Renal cortical epithelial cell (primary cell): Measurements from ENCODE around the gene PIEZO1. TPM values are rescaled to one million over a fixed set of nuclear protein-coding genes. Genes with fewer than 3 reads are reported as not detected.
A peak's percentile ranks its signal among the peaks of the same experiment; 100 is the strongest.

Experiments used
- DNase-seq: peaks from one replicate; pipeline ENCODE4 v3.0.0-alpha.2; 2011; ENCODE audit warnings: low read depth
- total RNA-seq: library from RNA; depleted of rRNA; stranded (reverse); fragments of >200 nt; gene quantifications from 2 replicates; pipeline ENCODE4 v1.2.3, GENCODE V29; 2014

The PIEZO1 gene
- total RNA-seq, 1 donor from 2014 or later = 282 TPM

DNA sequence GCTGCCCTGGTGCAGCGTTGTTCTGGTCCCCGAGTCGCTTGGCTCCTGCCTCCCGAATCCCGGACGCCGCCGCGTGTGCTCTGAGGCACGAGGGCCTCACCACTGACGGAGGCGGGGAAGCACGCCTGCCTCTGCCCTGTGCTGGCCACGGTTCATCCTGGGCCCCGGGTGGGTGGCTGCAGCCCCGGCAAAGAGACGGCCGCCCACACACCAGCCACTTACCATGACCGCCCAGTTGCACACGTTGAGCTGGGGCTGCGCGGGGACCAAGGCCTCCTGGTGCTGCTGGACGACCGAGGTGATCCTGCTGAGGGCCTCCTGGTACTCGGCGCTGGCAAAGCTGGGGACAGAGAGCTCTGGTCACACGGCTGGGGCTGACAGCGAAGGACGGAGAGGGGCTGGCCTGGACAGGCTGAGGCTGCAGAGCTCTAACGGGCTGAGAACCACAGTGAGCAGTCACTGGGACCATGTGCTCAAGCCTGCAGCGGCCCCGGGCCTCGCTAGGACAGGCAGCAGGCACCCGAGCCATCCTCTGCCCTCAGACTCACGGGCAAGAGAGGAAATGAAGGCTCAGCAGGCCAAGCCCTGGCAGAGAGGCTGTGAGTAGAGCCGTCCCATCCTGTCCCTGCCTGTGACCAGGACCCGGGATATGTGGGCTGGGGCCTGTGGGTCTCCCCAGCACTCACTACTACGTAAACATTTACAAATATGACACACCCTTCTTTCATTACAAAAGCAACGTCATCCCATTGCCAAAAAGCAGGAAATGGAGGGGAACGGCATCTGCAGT is 33.0 kb upstream of the PIEZO1 start:
- no peak for DNase-seq

DNA sequence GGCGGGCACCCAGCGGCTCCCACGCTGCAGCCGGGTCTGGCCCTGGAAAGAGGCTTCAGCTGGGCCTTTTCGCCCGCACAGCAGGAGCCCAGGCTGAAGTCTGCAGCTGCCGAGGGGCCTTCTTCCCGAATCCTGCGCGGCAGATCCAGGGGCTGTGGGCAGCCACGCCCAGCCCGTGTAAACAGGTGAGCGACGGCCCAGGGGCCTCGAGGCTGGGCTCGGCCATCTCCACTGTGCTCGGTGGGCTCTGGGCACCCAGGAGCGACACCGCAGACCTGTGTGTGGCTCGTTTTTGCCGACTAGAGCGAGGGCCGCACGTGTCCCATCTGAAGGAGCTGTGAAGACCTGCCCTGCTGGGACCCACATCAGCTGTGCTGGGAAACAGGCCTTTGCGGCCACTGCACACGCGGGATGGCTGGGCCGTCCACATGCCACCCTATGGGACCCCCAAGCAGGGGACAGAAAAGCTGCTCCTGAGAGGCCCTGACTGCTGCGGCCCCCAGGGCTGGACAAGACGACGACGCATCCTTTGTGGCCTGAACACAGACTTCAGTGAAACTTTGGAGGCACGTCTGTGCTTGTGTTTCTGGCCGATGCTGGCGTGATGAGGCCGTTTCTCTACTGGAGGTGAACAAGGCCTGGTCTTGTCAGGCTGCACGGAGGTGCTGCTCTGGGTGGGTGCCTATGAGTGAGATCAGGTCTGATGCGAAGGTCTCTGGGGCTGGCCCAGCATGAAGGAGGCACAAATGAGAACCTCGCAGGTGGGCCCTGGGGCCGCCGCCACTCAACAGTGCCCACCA is 31.9 kb upstream of the PIEZO1 start:
- no peak for DNase-seq

DNA sequence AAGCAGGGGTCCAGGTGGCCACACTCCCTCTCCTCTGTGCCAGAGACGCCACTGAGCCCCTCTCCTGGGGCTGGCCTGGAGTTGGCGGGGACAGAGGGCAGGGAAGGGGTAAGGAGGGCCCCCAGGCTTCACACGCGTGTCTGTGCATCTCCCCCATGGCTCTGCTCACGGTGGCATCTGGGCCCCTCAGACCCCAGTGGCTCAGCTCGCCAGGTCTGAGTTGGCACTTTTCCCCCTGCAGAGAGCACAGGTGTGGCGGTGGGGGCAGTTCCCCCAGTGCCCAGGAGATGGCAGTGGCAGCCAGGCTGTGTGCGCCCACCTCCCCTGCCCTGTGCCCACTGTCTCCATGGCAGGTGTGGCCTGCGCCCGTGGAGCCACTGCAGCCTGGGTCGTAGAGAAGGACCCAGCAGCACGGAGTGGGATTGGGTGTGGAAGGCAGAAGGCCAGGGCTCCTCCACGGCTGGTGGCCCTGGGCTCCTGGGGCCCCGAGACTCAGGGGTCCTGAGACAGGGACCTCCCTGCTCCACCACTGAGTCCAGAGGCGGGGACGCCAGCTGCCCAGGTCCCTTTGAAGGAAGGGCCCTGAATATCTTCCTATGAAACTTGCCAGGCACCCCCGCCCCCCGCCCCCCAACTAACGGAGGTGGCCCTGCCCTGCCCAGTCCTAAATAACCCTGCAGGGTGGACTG is 31.0 kb upstream of the PIEZO1 start:
- DNase-seq = no peak

DNA sequence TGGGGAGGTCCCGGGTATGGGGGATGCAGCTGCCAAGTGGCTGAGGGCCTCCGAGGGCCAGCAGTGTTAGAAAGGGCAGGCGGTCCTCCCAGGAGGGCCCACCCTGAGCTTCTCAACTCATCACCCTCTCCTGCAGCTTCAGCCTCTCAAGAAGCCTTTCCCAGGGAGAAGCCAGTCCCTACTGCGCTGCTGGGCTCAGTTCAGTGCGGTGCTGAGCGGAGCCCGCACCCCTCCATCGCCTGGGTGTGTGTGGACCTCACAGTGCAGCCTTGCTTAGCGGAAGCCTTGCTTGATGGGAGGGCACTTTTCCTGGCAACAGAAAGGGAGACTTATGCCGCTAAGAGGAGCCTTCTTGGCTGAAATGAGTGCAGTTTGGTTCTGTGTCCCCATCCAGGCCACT is 30.2 kb upstream of the PIEZO1 start:
- DNase-seq = no peak

DNA sequence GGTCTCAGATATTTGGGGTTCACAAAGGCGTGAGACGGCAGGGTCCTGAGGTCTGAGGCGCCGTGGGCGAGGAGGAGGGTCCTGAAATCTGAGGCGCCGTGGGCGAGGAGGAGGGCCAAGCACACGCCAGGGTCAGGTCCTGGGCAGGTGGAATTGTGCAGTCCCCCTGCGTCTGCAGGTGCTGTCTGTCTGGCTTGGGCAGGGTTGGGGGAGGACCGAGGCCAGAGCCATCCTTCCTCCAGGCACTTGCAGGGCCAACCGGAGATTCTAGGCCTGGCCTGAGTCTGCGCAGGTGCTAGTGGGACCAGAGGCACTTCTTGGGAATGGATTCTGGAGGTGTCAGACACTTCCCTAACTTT is 29.1 kb upstream of the PIEZO1 start:
- no peak for DNase-seq

DNA sequence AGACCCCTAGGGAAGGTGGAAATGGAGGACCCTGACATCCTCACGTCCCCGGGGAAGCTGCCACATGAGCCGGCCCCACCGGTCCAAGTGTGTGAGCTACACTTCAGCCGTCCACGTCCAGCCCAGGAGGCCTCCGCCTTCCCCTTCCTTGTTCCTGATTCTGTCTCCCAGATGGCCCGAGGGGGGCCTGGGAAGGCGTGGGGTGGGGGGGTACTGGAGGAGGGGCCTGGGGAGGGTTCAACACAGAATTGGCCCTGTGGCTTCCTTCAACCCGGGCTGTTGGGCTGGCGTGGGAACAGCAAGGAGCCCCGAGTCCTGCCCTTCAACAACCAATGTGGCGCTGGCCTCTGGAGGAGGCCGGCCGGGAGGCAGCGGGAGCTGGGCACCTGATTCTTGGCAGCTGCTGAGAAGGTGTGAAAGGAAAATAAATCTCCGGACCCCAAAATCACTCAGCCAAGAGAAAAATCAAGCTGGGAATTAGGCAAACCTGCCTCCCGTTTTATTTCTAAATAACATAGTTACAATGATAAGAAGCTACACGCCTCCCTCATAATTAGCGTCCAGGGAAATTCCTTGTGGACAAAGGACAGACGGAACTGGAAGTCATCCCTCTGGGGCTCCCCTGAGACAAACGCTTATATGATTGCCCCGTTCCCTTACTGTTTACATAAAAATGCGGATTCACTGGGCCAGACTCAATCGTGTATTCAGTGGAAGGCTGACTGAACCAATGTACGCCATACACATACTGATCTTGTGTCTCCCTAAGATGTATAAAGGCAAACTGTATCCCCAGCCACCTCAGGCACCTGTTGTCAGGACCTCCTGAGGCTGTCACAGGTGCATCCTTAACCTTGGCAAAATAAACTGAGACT is 28.5 kb upstream of the PIEZO1 start:
- no peak for DNase-seq

DNA sequence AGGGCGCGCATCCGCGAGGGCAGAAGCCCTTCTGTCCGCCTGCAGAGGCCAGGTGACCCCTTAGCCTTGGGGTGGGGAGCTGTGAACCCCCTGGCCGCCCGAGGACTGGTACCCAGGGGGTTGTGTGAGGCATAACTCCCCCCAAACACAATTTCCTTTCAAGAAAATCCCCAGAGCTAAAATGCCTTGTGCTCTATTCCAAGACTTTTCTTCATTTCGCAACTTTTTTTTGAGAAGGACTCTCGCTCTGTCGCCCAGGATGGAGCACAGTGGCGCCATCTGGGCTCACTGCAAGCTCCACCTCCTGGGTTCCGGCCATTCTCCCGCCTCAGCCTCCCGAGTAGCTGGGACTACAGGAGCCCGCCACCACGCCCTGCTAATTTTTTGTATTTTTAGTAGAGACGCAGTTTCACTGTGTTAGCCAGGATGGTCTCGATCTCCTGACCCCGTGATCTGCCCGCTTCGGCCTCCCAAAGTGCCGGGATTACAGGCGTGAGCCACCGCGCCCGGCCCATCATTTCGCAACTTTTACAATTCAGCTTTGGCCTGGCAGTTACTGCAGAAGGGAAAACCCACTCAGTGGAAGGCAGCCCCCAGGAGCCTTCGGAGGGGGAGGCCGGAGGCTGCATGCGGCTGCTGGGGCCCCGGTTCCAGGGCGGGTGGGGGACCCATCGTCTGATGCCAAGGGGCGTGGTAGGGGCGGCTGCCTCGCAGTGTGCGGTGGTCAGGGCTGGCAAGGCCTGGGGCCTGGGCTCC is 27.7 kb upstream of the PIEZO1 start:
- peak; percentile 30 for DNase-seq

DNA sequence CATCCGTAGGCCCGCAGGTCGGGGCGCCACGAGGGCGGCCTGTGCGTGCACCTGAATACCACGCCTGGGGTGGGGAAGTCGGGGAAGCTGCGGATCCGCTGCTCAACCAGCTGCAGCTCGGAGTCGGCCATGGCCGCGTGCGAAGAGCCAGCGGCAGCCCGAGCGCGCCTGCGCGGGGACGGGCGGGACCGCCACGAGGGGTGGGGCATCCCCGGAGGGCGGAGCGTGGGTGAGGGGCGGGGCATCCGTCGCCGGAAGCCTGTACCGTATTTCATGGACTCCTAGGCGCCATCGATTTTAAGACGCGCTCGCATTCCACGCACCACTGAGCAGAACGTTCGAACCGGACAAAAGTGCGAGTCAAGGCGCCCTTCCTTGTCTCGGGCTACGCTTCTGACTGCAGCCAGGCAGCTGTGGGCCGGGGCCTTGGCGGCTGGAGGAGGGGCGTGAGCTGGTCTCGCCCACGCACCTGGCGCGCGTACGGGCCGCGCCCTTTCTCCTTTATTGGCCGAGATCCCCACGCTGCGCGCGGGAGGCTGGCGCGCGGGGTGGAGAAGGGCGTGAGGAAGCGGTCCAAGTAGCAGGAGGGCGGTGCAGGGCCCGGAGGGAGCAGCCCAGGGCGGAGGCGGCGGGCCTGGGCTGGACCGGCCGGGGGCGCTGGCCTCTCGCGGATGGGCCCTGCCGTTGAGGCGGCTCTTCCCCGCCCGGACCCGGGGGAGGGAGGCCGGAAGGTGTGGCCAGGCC is 26.9 kb upstream of the PIEZO1 start, which contains the start of gene APRT:
TSS of gene APRT (minus strand) at position 160 of the 744 bp plus-strand sequence. CDS start at position 131, 29 bp downstream.
- DNase-seq = peak; percentile 82

DNA sequence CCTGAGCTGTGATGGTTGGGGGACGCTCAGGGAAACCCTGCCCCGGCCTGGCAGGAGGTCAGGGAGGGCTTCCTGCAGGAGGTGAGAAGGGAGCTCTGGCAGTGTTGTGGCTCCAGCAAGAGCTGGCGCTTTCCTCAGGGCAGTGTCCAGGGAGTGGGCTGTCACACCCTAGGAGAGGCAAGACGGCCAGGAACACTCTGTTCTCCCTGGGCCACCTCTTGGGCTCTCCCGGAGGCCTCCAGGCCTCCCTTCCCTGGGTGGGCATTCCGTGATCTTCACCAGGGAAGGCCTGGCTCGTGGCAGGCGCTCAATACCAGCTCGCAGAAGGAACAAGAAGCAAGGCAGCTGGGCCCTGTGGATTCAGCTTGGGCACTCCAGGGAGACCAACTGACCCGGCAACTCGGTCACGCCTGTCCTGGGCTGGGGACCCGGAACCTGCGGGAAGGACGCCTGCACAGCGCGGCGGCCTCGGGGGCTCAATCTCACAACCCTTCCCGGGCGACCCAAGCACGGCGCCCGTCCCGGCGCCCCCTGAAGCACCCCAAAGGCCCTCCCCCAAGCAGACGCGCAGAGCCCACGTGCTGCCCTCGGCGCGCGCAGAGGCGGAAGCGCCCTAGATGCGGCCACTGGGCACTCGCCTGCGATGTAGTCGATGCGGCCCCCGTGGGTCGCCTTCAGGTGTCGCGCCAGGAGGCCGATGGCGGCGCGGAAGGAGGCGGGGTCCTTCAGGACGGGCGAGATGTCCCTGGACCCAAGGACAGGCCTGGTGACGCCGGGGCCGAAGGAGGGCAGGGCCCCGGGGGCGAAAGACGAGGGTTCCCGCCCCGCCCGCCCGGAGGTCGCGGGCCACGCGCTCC is 26.1 kb upstream of the PIEZO1 start:
- DNase-seq = peak; percentile 47

DNA sequence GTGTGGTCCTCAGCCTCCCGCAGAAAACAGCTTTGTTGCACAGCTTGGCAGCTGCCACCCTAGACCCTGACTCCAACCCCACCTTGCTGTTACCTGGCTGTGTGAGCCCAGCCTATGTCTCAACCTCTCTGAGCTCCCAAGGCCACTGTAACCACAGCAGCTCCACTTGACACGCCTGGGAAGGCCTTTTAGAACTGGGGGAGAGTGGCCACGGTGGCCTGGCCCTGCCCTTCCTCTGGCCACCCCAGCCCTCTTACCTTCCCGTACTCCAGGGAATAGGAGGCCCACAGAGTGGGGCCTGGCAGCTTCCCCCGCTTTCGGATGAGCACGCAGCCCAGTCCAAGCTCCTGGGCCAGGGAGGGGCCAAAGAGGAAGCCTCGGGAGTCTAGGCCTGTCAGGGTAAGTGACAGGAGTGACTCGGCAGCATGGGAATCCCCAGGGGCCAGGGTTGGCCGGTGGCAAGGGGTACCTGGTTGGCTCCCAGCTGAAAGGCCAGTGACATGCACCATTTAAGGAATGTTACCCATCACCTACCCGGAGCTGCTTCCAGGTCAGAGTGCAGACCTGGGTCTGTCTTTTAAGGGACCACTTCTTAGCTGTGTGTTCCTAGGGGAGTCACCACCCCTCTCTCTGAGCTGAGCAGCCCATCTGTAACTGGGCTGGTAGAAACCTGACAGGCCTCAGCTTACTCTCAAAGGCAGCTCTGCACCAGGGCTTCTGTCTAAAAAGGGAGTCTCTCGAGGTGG is 25.3 kb upstream of the PIEZO1 start:
- DNase-seq = no peak

DNA sequence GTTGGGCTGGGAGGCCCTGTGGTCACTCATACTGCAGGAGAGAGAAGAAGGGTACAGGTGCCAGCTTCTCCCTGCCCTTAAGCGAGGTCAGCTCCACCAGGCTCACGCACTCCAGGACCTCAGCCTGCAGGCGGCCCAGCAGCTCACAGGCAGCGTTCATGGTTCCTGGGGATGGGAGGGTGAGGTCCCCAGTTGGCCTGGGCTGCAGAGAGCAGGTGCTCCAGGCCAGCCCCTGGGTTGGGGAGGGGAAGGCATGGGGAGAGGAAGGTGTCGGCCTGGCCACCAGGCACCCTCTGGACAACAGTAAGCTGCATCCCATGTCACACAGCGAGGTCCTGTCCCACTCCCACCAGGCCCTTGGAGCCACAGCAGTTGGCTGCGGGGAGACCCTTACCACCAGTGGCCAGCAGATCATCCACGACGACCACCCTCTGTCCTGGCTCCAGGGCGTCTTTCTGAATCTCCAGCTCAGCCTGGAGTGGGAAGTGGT is 24.7 kb upstream of the PIEZO1 start:
- DNase-seq = no peak

DNA sequence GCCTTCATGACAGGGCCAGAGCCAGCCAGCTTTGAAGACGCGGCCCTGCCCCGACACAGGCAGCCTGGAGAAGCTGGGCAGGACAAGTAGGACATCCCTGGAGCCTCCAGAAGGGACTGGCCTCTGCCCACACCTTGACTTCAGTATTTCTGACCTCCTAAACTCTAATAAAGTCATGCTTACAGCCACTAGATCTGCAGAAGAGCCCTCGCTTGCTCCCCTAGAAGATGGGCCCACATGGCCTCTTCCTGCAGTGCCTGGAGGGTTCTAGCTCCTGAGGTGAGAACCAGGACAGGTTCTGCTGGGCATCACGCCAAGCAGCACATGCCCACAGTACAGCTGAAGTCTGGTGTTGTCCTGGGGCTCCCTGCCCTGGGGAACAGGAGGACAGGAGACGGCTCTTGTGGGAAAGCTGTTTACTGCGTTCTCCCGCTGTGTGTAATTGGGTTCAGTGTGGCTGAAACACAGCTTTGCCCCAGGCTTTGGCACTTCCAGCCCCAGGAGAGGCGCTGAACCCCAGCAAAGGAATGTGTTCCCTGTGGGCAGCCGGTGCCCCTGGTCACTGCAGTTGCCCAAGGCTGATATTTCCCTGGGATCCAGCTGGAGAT is 24.2 kb upstream of the PIEZO1 start:
- DNase-seq = no peak

DNA sequence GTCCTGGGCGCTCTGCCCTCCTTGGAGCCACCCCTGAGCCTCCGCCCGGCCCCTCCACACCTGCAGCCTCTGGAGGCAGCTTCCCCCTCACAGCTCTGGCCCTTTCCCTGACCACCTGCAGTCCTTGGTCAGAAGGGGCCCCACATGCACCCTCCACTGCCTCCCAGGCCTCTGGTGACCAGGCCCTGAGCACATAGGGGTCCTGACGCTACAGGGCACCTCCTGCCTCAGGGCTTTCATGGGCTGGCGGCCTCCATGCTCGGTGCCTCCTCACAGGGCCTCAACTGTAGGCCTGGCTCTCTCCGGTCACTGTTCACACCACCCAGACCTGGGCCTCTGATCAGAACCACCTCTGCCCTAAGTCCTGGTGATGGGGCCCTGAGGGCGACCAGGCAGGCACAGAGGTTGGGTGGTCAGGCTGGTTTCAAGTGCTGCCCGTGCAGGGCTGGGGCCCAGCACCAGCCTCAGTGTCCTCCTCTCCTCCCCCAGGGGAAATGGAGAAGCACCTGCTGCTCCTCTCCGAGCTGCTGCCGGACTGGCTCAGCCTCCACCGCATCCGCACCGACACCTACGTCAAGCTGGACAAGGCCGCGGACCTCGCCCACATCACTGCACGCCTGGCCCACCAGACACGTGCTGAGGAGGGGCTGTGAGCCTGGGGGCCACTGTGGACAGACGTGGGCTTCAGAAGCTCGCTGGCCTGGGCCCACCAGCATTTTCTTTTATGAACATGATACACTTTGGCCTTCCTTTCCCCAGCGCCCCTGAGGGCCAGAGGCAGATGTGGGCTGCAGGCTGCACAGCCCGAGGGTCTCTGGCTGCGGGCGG is 22.8 kb upstream of the PIEZO1 start:
- DNase-seq = no peak

DNA sequence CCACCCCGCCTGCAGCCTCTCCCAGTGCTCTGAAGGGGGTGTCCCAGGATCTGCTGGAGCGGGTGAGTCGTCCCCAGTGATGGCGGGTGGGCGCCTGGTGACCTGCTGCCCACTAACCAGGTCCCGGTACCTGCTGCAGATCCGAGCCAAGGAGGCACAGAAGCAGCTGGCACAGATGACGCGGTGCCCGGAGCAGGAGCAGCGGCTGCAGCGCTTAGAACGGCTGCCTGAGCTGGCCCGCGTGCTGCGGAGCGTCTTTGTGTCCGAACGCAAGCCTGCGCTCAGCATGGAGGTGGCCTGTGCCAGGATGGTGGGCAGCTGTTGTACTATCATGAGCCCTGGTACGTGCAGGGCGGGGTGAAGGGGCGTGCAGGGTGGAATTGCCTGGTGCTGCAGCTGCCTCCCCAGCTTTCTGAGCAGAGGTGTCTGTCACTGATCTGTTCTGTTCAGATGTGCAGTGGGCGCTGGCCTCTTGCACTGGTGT is 22.2 kb upstream of the PIEZO1 start:
- no peak for DNase-seq

DNA sequence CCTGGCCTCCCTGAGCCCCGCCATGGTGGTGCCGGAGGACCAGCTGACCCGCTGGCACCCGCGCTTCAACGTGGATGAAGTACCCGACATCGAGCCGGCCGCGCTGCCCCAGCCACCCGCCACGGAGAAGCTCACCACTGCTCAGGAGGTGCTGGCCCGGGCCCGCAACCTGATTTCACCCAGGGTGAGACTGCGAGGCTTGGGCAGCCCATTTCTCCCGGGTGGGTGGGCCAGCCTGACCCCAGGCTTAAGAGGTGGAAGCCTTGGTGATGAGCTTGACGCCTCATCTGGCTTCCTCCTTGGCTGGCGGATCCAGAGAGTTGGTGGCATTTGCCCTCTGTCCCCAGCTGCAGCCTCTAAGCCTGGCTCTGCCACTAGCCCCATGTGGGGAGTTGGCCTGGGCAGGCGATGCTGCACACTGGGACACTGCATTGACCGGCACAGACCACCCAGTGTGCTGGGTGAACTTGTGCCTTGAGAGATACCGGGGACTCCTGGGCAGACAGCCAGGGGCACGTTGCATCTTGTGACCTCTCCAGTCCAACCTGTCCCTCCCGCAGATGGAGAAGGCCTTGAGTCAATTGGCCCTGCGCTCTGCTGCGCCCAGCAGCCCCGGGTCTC is 21.6 kb upstream of the PIEZO1 start:
- no peak for DNase-seq

DNA sequence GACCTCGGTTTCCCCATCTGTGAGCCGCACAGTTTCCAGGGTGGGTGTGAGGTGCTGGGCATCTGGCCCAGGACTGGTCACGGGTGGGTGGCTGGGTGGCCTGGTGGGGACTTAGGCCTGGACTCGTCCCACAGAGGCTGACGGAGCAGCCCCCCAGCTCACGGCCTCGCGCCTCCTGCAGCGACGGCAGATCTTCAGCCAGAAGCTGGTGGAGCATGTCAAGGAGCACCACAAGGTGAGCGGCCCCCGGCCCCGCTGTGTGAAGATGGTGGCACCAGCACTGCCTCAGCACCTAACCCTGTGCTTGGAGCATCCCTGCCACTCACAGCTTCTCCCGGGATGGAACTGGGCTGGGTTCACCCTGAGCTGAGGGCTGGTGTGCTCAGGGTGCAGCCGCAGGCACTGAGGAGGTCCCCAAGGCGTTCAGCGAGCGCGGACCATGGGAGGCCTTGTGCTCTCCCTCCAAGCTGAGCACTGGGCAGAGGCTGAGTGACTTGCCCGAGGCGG is 20.9 kb upstream of the PIEZO1 start:
- no peak for DNase-seq
